ENCODE results near the gene LITAFD. TPM values are rescaled to one million over a fixed set of nuclear protein-coding genes. Genes with fewer than 3 reads are reported as not detected.

The LITAFD gene
- total and polyA plus RNA-seq, 2 of the 4 experiments (the other 2 are of a cell fraction), result not detected

GRCh38 chr16:8907096-8907495, 24.9 kb downstream of the LITAFD start:
- H2BK120ac ChIP-seq (ENCODE audit: low read depth, low read length), result no peak overlapping the region
- no TSS peak for BruUV-seq (replicated peaks)
- ChIA-PET POLR2A (ENCODE audit: unreplicated experiment) (no interaction called here), CTCF (interaction anchor here (2.3 kb wide), 1 partner anchor 102 kb away, joined by 7 read pairs; no protein-coding TSS in a partner anchor)
- DNase-seq, result no peak
- H4K91ac ChIP-seq (ENCODE audit: insufficient read depth, low read depth, low read length), result no peak overlapping the region
- in situ Hi-C loops (cut with MboI; ENCODE audit: low sequenced_read_pairs), result loop anchor here (5.0 kb wide), 1 partner anchor 100 kb away; no protein-coding TSS in a partner anchor
- no peak overlapping the region for H3K56ac ChIP-seq (ENCODE audit: extremely low read depth, insufficient read depth, low read length)
- H3K36me3 ChIP-seq (ENCODE audit: control insufficient read depth, insufficient read depth, low read length), result peaks cover 60% of the 10 kb centered on the region
- H3K79me1 ChIP-seq (ENCODE audit: low read depth in 1 of 2, low read length in 2 of 2), result peaks cover 30 to 45% of the 10 kb centered on the region in 2 experiments
- no peak overlapping the region for H2AK9ac ChIP-seq (replicated peaks; ENCODE audit: low read depth, low read length, poor library complexity)
- H2BK20ac ChIP-seq (ENCODE audit: low read depth, low read length), result no peak overlapping the region
- H3K9me1 ChIP-seq (ENCODE audit: insufficient read depth, low read length), result peaks cover 3% of the 10 kb centered on the region; the same call in 1 of the 2 replicates
- no peak overlapping the region for H3K4me3 ChIP-seq (ENCODE audit: insufficient read depth, low read depth, low read length)
- TF ChIP-seq USF2 (IDR thresholded peaks at IDR 0.05; ENCODE audit: low read depth, low read length) (no peak), BHLHE40 (IDR thresholded peaks at IDR 0.05; ENCODE audit: low read depth, low read length) (no peak), MAZ (IDR thresholded peaks at IDR 0.05; ENCODE audit: borderline replicate concordance, low read depth, low read length) (no peak)
- H3K9ac ChIP-seq (ENCODE audit: low read depth, low read length), result no peak overlapping the region
- H2AK5ac ChIP-seq (ENCODE audit: low read depth, low read length), result no peak overlapping the region
- H3K4me1 ChIP-seq (ENCODE audit: control insufficient read depth, insufficient read depth, low read length), result no peaks in the 10 kb centered on the region
- no peak for ATAC-seq (ENCODE audit: low read depth)
- no peak overlapping the region for H2BK5ac ChIP-seq (ENCODE audit: low read depth, low read length, poor library complexity, severe bottlenecking)
- no peak overlapping the region for H4K8ac ChIP-seq (ENCODE audit: low read depth in 2 of 2, low read length in 2 of 2)
- H3K4ac ChIP-seq (ENCODE audit: low read depth, low read length), result no peak overlapping the region
- H2AFZ ChIP-seq (replicated peaks; ENCODE audit: low read length, poor library complexity), result no peak overlapping the region
- H2BK15ac ChIP-seq (ENCODE audit: low read depth, low read length), result no peak overlapping the region
- no peak overlapping the region for H3K14ac ChIP-seq (replicated peaks; ENCODE audit: low read depth, low read length)
- no peaks in the 10 kb centered on the region for H3K9me3 ChIP-seq (ENCODE audit: control insufficient read depth, insufficient read depth, low read length)
- no peak overlapping the region for H3K23ac ChIP-seq (ENCODE audit: low read depth, low read length)
- WGBS, 2 experiments (ENCODE audit: extremely low coverage in 2 of 2, insufficient read length in 1 of 2), result no CpG with 5 or more reads among the region's 4 CpGs
- H4K20me1 ChIP-seq (ENCODE audit: insufficient read depth, low read length), result peaks cover 10% of the 10 kb centered on the region; the same call in 1 of the 2 replicates
- dilution Hi-C loops (cut with HindIII; ENCODE audit: low sequenced_read_pairs, unreplicated experiment), result no loop called here
- H3K27me3 ChIP-seq (ENCODE audit: control insufficient read depth, insufficient read depth, low read length), result no peaks in the 10 kb centered on the region
- no peak overlapping the region for H3K27ac ChIP-seq (ENCODE audit: insufficient read depth, low read length)
- H3K18ac ChIP-seq (ENCODE audit: low read depth, low read length), result no peak overlapping the region
- H3K4me2 ChIP-seq (ENCODE audit: low read depth, low read length), result no peak overlapping the region
- intact Hi-C loops (cut with micrococcal nuclease), result loop anchor here (10.0 kb wide), 1 partner anchor 188 kb away; the partner anchor contains the start of gene HAPSTR1
- H4K5ac ChIP-seq (ENCODE audit: low read depth, low read length), result no peak overlapping the region
